SU-DHL-6 (cell line): Measurements from ENCODE around the gene KLK11.

Source experiments
- H2AFZ ChIP-seq: fragments of 200-600 bp; sonication (generic); 2 replicates; pipeline ENCODE4 v1.6.1; 2014; ENCODE audit warnings: low read depth, mild to moderate bottlenecking, moderate library complexity, mixed read lengths, antibody characterized with exemption, low read length; ENCODE audit not compliant: severe bottlenecking
- H3F3A ChIP-seq: fragments of 200-600 bp; shearing (Covaris generic); 2 replicates; pipeline ENCODE4 v1.6.0; 2016; ENCODE audit warnings: antibody characterized with exemption, mild to moderate bottlenecking; ENCODE audit not compliant: insufficient read depth
- H3K27ac ChIP-seq: fragments of 200-600 bp; sonication (generic); 2 replicates; pipeline ENCODE4 v1.5.1; 2016; ENCODE audit warnings: low read depth, mild to moderate bottlenecking, low read length, moderate library complexity, mixed read lengths
- H3K27me3 ChIP-seq: fragments of 200-600 bp; sonication (generic), shearing (Covaris generic); 2 replicates; pipeline ENCODE4 v1.6.0; 2014; ENCODE audit warnings: mild to moderate bottlenecking, low read length
- H3K36me3 ChIP-seq: fragments of 200-600 bp; sonication (generic); 2 replicates; pipeline ENCODE4 v1.6.1; 2014; ENCODE audit warnings: mild to moderate bottlenecking, low read length, mixed read lengths
- H3K4me2 ChIP-seq: fragments of 300-600, 200-600 bp; shearing (Covaris generic), sonication (generic); 2 replicates; pipeline ENCODE4 v1.6.0; 2014; ENCODE audit warnings: low read length, low read depth, mild to moderate bottlenecking; ENCODE audit not compliant: poor library complexity, severe bottlenecking
- H3K4me3 ChIP-seq: fragments of 200-600 bp; sonication (generic); 2 replicates; pipeline ENCODE4 v1.5.1; 2014; ENCODE audit warnings: antibody characterized with exemption, low read length, mild to moderate bottlenecking, mixed read lengths; ENCODE audit not compliant: insufficient read depth, poor library complexity, severe bottlenecking
- H3K79me2 ChIP-seq: fragments of 200-600 bp; sonication (generic); 2 replicates; pipeline ENCODE4 v1.6.1; 2014; ENCODE audit warnings: mild to moderate bottlenecking, low read length, moderate library complexity; ENCODE audit not compliant: insufficient read depth
- H3K9ac ChIP-seq: fragments of 200-600 bp; sonication (generic); 2 replicates; pipeline ENCODE4 v1.7.0; 2014; ENCODE audit warnings: mild to moderate bottlenecking, low read length
- H3K9me2 ChIP-seq: fragments of 200-600 bp; sonication (generic); replicated peaks from 2 replicates; pipeline ENCODE4 v1.6.1; 2014; ENCODE audit warnings: low read length; ENCODE audit not compliant: insufficient read depth
- H3K9me3 ChIP-seq: fragments of 200-600 bp; sonication (generic); 2 replicates; pipeline ENCODE4 v1.6.1; 2014; ENCODE audit warnings: low read length, mixed read lengths; ENCODE audit not compliant: insufficient read depth
- H4K20me1 ChIP-seq: fragments of 200-600 bp; sonication (generic); 2 replicates; pipeline ENCODE4 v1.6.1; 2014; ENCODE audit warnings: low read depth, mild to moderate bottlenecking, antibody characterized with exemption, low read length, moderate library complexity, mixed read lengths
- CTCF ChIP-seq: fragments of 200-600 bp; sonication (generic); IDR thresholded peaks from one replicate; pipeline ENCODE4 v1.5.1; 2017; ENCODE audit warnings: antibody characterized with exemption, mild to moderate bottlenecking, low read length, moderate library complexity; ENCODE audit not compliant: insufficient read depth, poor library complexity, severe bottlenecking
- EZH2phosphoT487 ChIP-seq: fragments of 200-600 bp; sonication (generic), shearing (Covaris generic); conservative IDR thresholded peaks from 2 replicates; pipeline ENCODE4 v1.6.1; 2018; ENCODE audit warnings: mild to moderate bottlenecking, antibody characterized with exemption, low read length, moderate library complexity, mixed read lengths

KLK11 gene

GRCh38 chr19:50975766-50976165 lies 50.6 kb downstream of the KLK11 start:
- Histone ChIP-seq H3K4me2 (no peak overlapping the region), H2AFZ (no peak overlapping the region), H4K20me1 (no peaks in the 10 kb centered on the region)

GRCh38 chr19:50974702-50975556 lies 51.5 kb downstream of the KLK11 start:
- TF ChIP-seq EZH2phosphoT487 (no peak), CTCF (no peak)
- Histone ChIP-seq H3K79me2 (no peaks in the 10 kb centered on the region), H4K20me1 (no peaks in the 10 kb centered on the region), H3K4me3 (no peak overlapping the region), H3K9me3 (no peaks in the 10 kb centered on the region), H3K27ac (no peak overlapping the region), H3K27me3 (no peaks in the 10 kb centered on the region), H3F3A (no peaks in the 10 kb centered on the region), H3K9me2 (no peaks in the 10 kb centered on the region), H2AFZ (no peak overlapping the region), H3K9ac (no peak overlapping the region), H3K36me3 (no peaks in the 10 kb centered on the region), H3K4me2 (no peak overlapping the region)

More at GRCh38 chr19:50975766-50976165, 50.6 kb downstream of the KLK11 start:
- H3K9me2 ChIP-seq = no peaks in the 10 kb centered on the region
- TF ChIP-seq EZH2phosphoT487 (no peak), CTCF (no peak)
- no peaks in the 10 kb centered on the region for H3K27me3 ChIP-seq
- H3K9ac ChIP-seq = no peak overlapping the region
- H3F3A ChIP-seq = no peaks in the 10 kb centered on the region
- no peaks in the 10 kb centered on the region for H3K79me2 ChIP-seq
- H3K4me3 ChIP-seq = no peak overlapping the region
- H3K27ac ChIP-seq = no peak overlapping the region
- H3K36me3 ChIP-seq = no peaks in the 10 kb centered on the region
- H3K9me3 ChIP-seq = no peaks in the 10 kb centered on the region

- Histone ChIP-seq H3K9ac (no peak overlapping the region), H3K4me2 (no peak overlapping the region), H3F3A (no peaks in the 10 kb centered on the region), H3K9me3 (no peaks in the 10 kb centered on the region), H4K20me1 (no peaks in the 10 kb centered on the region), H3K9me2 (no peaks in the 10 kb centered on the region), H3K4me3 (no peak overlapping the region), H3K36me3 (no peaks in the 10 kb centered on the region), H3K27ac (no peak overlapping the region), H3K27me3 (no peaks in the 10 kb centered on the region), H3K79me2 (no peaks in the 10 kb centered on the region), H2AFZ (no peak overlapping the region)
- TF ChIP-seq CTCF (no peak), EZH2phosphoT487 (no peak)
These were observed 53.5 kb downstream of the KLK11 start for GRCh38 chr19:50972795-50973376.
